WTC11 (cell line): ENCODE measurements around the gene ZNF608.

Source experiments
- NFE2L1 ChIP-seq: sonication (generic); formaldehyde crosslinking; IDR thresholded peaks from 2 replicates; pipeline ENCODE4 v1.8.1; 2023; ENCODE audit warnings: missing genetic modification reagents
- ZBTB21 ChIP-seq: sonication (generic); formaldehyde crosslinking; IDR thresholded peaks from 2 replicates; pipeline ENCODE4 v1.8.1; 2023; ENCODE audit warnings: mild to moderate bottlenecking, missing genetic modification reagents, borderline replicate concordance
- ZNF317 ChIP-seq: sonication (generic); formaldehyde crosslinking; IDR thresholded peaks from 2 replicates; pipeline ENCODE4 v1.8.1; 2023; ENCODE audit warnings: low read depth, mild to moderate bottlenecking, moderate library complexity, missing genetic modification reagents, borderline replicate concordance
- TF ChIP-seq, protein P1 (sequence below): fragments of 200-600 bp; IDR thresholded peaks from 2 replicates; pipeline ENCODE4 v1.8.0; 2022; ENCODE audit warnings: antibody characterized with exemption
- TF ChIP-seq, protein P2 (sequence below): sonication (generic); formaldehyde crosslinking; conservative IDR thresholded peaks from 2 replicates; pipeline ENCODE4 v1.8.1; 2022; ENCODE audit warnings: mild to moderate bottlenecking, missing genetic modification reagents
- TF ChIP-seq, protein P3 (sequence below): sonication (generic); formaldehyde crosslinking; IDR thresholded peaks from 2 replicates; pipeline ENCODE4 v1.8.1; 2023; ENCODE audit warnings: mild to moderate bottlenecking, missing genetic modification reagents
- TF ChIP-seq, protein P4 (sequence below): sonication (generic); formaldehyde crosslinking; IDR thresholded peaks from 2 replicates; pipeline ENCODE4 v1.8.0; 2022; ENCODE audit warnings: mild to moderate bottlenecking, missing genetic modification reagents
- TF ChIP-seq, protein P5 (sequence below): fragments of 250-450 bp; sonication (Bioruptor Pico); IDR thresholded peaks from 2 replicates; pipeline ENCODE4 v2.1.2; 2022; ENCODE audit warnings: mild to moderate bottlenecking, moderate library complexity

DNA sequence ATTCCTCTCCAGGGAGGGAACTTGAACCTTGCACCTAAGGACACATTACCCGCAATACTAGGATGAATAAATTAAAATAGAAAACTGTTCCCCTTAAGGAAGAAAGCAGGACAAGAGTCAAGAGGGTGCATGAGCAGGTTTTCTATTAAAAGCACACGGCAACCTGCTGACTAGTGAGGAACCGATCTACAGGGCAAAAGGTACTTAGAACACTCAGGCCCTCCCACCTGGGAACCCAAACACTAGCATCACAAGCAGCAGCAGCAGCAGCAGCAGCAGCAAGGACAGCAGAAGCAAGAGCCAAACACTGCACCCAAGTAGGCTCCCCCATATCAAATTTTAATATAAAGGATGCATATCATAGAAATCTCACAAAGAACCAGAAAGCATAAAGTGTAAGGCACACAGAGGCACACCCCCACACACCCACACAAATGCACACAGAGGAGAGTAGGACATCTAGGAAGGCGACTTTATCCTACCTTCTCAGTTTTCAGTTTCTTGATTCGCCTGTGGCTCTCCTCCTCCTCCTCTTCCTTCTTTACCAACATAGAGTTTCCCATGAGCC, 2.8 kb downstream of the ZNF608 start:
- TF ChIP-seq, protein P1, sequence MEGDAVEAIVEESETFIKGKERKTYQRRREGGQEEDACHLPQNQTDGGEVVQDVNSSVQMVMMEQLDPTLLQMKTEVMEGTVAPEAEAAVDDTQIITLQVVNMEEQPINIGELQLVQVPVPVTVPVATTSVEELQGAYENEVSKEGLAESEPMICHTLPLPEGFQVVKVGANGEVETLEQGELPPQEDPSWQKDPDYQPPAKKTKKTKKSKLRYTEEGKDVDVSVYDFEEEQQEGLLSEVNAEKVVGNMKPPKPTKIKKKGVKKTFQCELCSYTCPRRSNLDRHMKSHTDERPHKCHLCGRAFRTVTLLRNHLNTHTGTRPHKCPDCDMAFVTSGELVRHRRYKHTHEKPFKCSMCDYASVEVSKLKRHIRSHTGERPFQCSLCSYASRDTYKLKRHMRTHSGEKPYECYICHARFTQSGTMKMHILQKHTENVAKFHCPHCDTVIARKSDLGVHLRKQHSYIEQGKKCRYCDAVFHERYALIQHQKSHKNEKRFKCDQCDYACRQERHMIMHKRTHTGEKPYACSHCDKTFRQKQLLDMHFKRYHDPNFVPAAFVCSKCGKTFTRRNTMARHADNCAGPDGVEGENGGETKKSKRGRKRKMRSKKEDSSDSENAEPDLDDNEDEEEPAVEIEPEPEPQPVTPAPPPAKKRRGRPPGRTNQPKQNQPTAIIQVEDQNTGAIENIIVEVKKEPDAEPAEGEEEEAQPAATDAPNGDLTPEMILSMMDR, result no peak
- TF ChIP-seq ZBTB21 (no peak), NFE2L1 (CRISPR knock-in tag) (no peak), ZNF317 (CRISPR knock-in tag) (no peak)
- TF ChIP-seq, protein P2, sequence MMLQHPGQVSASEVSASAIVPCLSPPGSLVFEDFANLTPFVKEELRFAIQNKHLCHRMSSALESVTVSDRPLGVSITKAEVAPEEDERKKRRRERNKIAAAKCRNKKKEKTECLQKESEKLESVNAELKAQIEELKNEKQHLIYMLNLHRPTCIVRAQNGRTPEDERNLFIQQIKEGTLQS (CRISPR knock-in tag), result no peak
- TF ChIP-seq, protein P3, sequence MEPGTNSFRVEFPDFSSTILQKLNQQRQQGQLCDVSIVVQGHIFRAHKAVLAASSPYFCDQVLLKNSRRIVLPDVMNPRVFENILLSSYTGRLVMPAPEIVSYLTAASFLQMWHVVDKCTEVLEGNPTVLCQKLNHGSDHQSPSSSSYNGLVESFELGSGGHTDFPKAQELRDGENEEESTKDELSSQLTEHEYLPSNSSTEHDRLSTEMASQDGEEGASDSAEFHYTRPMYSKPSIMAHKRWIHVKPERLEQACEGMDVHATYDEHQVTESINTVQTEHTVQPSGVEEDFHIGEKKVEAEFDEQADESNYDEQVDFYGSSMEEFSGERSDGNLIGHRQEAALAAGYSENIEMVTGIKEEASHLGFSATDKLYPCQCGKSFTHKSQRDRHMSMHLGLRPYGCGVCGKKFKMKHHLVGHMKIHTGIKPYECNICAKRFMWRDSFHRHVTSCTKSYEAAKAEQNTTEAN, result no peak
- TF ChIP-seq, protein P4, sequence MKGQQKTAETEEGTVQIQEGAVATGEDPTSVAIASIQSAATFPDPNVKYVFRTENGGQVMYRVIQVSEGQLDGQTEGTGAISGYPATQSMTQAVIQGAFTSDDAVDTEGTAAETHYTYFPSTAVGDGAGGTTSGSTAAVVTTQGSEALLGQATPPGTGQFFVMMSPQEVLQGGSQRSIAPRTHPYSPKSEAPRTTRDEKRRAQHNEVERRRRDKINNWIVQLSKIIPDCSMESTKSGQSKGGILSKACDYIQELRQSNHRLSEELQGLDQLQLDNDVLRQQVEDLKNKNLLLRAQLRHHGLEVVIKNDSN (CRISPR knock-in tag), result no peak
- TF ChIP-seq, protein P5, sequence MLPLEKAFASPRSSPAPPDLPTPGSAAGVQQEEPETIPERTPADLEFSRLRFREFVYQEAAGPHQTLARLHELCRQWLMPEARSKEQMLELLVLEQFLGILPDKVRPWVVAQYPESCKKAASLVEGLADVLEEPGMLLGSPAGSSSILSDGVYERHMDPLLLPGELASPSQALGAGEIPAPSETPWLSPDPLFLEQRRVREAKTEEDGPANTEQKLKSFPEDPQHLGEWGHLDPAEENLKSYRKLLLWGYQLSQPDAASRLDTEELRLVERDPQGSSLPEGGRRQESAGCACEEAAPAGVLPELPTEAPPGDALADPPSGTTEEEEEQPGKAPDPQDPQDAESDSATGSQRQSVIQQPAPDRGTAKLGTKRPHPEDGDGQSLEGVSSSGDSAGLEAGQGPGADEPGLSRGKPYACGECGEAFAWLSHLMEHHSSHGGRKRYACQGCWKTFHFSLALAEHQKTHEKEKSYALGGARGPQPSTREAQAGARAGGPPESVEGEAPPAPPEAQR (CRISPR knock-in tag), result no peak
